Measurements from ENCODE around the gene SCGB1D1. TPM values are rescaled to one million over a fixed set of nuclear protein-coding genes. Genes with fewer than 3 reads are reported as not detected.

Gene SCGB1D1
- total RNA-seq, 1 donor from 2014 or later = not detected

GRCh38 chr11:62152245-62153086, 37.5 kb upstream of the SCGB1D1 start:
- Histone ChIP-seq H3K9me3 (replicated peaks) (no peaks in the 10 kb centered on the region), H3K4me1 (peaks cover 21% of the 10 kb centered on the region), H3K27me3 (ENCODE audit: low read depth) (no peaks in the 10 kb centered on the region), H3K4me3 (no peak overlapping the region), H3K27ac (replicated peaks) (no peak overlapping the region), H3K36me3 (peaks cover 51% of the 10 kb centered on the region)
- intact Hi-C loops (cut with micrococcal nuclease) = no loop called here
- TF ChIP-seq CTCF (IDR thresholded peaks at IDR 0.05; ENCODE audit: borderline replicate concordance) = no peak
- DNase-seq = no peak

- Histone ChIP-seq H3K4me1 (peaks cover 25% of the 10 kb centered on the region), H3K27me3 (ENCODE audit: low read depth) (no peaks in the 10 kb centered on the region), H3K4me3 (no peak overlapping the region), H3K9me3 (replicated peaks) (no peaks in the 10 kb centered on the region), H3K27ac (replicated peaks) (no peak overlapping the region), H3K36me3 (peaks cover 46% of the 10 kb centered on the region)
- intact Hi-C loops (cut with micrococcal nuclease) = no loop called here
- TF ChIP-seq CTCF (IDR thresholded peaks at IDR 0.05; ENCODE audit: borderline replicate concordance) = no peak
- DNase-seq = no peak
These were observed 37.0 kb upstream of the SCGB1D1 start for GRCh38 chr11:62153087-62153395.

GRCh38 chr11:62153617-62154016, 36.4 kb upstream of the SCGB1D1 start:
- intact Hi-C loops (cut with micrococcal nuclease) = no loop called here
- H3K9me3 ChIP-seq (replicated peaks) = no peaks in the 10 kb centered on the region
- peaks cover 25% of the 10 kb centered on the region for H3K4me1 ChIP-seq
- no peak overlapping the region for H3K27ac ChIP-seq (replicated peaks)
- no peak for DNase-seq
- no peak overlapping the region for H3K4me3 ChIP-seq
- H3K36me3 ChIP-seq = peaks cover 41% of the 10 kb centered on the region
- TF ChIP-seq CTCF (IDR thresholded peaks at IDR 0.05; ENCODE audit: borderline replicate concordance) = no peak
- H3K27me3 ChIP-seq (ENCODE audit: low read depth) = no peaks in the 10 kb centered on the region

GRCh38 chr11:62157603-62158002, 32.4 kb upstream of the SCGB1D1 start:
- no peaks in the 10 kb centered on the region for H3K27me3 ChIP-seq (ENCODE audit: low read depth)
- no peak for DNase-seq
- H3K4me3 ChIP-seq = no peak overlapping the region
- peaks cover 4% of the 10 kb centered on the region for H3K36me3 ChIP-seq
- no peaks in the 10 kb centered on the region for H3K9me3 ChIP-seq (replicated peaks)
- H3K27ac ChIP-seq (replicated peaks) = no peak overlapping the region
- peaks cover 11% of the 10 kb centered on the region for H3K4me1 ChIP-seq
- intact Hi-C loops (cut with micrococcal nuclease) = no loop called here
- TF ChIP-seq CTCF (IDR thresholded peaks at IDR 0.05; ENCODE audit: borderline replicate concordance) = no peak

GRCh38 chr11:62166371-62166770, 23.6 kb upstream of the SCGB1D1 start:
- TF ChIP-seq CTCF (IDR thresholded peaks at IDR 0.05; ENCODE audit: borderline replicate concordance) = no peak
- intact Hi-C loops (cut with micrococcal nuclease) = no loop called here
- no peak overlapping the region for H3K4me3 ChIP-seq

More at GRCh38 chr11:62166371-62166770, 23.6 kb upstream of the SCGB1D1 start:
- no peak for DNase-seq
- no peak overlapping the region for H3K27ac ChIP-seq (replicated peaks)
- H3K9me3 ChIP-seq (replicated peaks) = no peaks in the 10 kb centered on the region
- peaks cover 15% of the 10 kb centered on the region for H3K4me1 ChIP-seq
- peaks cover 32% of the 10 kb centered on the region for H3K27me3 ChIP-seq (ENCODE audit: low read depth)
- H3K36me3 ChIP-seq = no peaks in the 10 kb centered on the region
